HG03196 (cell line): ENCODE measurements around the gene RPN2.
"Not testable (repeated sequence)": the region's sequence is repeated elsewhere in the genome, so short reads cannot be mapped to it uniquely, and the experiment has no call there.

ENCODE experiments used
- ATAC-seq: cut with Tn5 transposase; IDR thresholded peaks from one replicate; pipeline ENCODE4 v1.9.1; 2021; ENCODE audit not compliant: unreplicated experiment

RPN2 gene

GRCh38 chr20:37178839-37179682 is at the start of gene RPN2, which contains the start of gene MROH8:
RPN2 (plus strand) TSS chr20:37179330; CDS start chr20:37179357, 27 bp downstream.
MROH8 (minus strand) TSS chr20:37179548.
- peak; percentile 87 for ATAC-seq

- no peak for ATAC-seq
Observed at GRCh38 chr20:37131486-37131885, 47.6 kb upstream of the RPN2 start.

DNA sequence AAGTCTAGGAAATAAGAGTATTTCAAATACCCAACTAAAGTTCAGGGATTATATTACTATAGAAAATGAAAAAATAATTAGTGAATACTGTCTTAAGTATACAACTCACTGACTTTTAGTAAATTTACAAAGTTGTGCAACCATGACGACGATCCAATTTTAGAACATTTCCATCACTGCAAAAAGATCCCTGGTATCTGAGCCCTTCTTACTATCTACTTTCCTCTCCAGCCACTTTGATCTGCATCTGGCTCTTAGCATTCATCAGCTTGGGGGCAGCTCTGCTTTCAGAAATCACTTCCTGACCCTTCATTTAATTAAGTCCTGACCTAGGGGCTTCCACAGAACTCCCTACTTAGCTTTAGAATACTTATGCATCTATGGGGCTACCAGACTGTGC is 45.2 kb upstream of the RPN2 start:
- ATAC-seq = no peak

GRCh38 chr20:37137547-37137946 is 41.6 kb upstream of the RPN2 start:
- ATAC-seq = no peak

DNA sequence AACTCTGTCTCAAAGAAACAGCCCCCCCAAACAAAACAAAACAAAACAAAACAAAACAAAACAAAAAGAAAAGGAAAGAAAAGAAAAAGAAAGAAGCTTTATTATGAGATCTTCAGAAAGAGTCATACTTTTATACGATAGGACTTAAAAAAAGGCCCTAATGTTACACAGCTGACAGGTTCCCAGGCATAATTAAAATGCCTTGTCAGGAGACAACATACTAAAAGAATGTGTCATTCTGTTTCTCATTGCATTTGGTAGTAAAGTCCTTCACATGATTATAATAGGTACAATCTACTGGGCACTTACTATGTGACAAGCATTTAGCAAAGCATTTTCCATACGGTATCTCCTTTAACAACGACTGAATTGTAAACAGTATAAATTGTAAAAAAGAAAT is 36.4 kb upstream of the RPN2 start:
- no peak for ATAC-seq

DNA sequence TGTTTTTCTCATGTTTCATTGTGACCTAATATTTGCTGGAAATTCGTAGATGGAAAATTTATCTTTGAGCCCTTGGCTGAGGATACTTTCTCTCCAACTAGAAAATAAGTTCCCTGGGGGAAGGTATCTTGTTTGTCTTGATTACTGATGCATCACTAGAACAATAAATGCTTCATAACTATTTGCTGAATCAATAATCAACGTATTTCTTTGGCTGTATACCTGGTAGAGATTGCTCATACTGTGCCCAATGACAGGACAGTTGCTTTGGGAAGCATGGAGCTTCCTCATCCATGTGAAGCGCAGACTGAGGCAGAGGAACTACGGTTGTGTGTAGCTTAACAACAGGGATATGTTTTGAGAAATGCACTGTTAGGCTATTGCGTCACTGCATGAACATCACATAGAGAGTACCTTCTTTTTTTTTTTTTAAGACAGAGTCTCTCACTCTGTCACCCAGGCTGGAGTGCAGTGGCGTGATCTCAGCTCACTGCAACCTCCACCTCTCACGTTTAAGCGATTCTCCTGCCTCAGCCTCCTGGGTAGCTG is 34.2 kb upstream of the RPN2 start:
- ATAC-seq = no peak

GRCh38 chr20:37147250-37147649 is 31.9 kb upstream of the RPN2 start:
- no peak for ATAC-seq

DNA sequence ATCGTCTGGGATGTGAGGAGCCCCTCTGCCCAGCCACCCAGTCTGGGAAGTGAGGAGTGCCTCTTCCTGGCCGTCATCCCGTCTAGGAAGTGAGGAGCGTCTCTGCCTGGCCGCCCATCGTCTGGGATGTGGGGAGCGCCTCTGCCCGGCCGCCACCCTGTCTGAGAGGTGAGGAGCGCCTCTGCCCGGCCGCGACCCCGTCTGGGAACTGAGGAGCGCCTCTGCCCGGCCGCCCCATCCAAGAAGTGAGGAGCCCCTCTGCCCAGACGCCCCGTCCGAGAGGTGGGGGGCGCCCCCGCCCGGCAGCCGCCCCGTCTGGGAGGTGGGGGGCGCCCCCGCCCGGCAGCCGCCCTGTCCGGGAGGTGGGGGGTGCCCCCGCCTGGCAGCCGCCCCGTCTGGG is 28.3 kb upstream of the RPN2 start:
- not testable (repeated sequence) for ATAC-seq

DNA sequence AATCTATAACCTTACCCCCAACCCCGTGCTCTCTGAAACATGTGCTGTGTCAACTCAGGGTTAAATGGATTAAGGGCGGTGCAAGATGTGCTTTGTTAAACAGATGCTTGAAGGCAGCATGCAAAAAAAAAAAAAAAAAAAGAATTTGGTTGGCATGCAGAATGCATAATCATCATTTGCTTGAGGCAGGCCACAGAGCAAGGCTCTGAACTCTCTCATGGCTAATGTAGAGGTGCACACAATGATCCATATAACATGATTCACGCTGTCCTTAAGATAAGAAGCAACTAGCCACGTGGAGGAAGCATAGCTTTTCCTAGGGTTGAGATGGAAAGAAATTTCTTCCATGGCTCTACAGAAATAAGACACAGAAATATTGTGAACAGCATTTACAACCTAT is 27.6 kb upstream of the RPN2 start:
- ATAC-seq = no peak

GRCh38 chr20:37152284-37152683 is 26.8 kb upstream of the RPN2 start:
- ATAC-seq = no peak

- ATAC-seq = no peak
Observed at GRCh38 chr20:37154684-37155298, 24.3 kb upstream of the RPN2 start.

DNA sequence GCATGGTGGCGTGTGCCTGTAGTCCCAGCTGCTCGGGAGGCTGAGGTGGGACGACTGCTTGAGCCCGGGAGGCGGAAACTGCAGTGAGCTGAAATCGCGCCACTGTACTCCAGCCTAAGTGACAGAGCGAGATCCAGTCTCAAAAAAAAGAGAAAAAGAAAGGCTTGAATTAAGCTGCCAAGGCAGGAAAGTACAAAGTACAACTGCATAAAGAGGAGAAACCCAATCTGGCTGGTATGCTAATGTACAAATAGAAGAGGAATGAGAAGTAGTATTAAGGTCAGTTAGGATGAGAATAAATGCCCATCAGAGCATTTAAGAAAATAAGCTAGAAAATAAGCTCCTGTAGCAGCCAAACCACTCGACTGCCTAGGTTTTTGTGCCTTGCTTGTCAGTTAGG is 23.1 kb upstream of the RPN2 start:
- no peak for ATAC-seq

- ATAC-seq = no peak
Observed at GRCh38 chr20:37158248-37158647, 20.9 kb upstream of the RPN2 start.

DNA sequence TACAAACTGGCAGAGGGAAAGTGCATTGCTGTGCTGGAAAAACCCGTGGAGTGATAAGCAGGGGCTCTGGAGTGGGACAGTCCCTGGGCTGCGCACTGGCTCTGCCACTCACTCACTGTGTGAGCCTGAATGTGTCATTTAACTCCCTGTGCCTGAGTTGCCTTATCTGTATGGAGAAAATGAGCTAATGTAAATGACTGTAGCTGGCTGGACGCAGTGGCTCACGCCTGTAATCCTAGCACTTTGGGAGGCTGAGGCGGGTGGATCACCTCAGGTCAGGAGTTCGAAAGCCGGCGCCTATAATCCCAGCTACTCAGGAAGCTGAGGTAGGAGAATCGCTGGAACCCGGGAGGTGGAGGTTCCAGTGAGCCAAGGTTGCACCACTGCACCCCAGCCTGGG is 18.4 kb upstream of the RPN2 start:
- ATAC-seq = no peak

DNA sequence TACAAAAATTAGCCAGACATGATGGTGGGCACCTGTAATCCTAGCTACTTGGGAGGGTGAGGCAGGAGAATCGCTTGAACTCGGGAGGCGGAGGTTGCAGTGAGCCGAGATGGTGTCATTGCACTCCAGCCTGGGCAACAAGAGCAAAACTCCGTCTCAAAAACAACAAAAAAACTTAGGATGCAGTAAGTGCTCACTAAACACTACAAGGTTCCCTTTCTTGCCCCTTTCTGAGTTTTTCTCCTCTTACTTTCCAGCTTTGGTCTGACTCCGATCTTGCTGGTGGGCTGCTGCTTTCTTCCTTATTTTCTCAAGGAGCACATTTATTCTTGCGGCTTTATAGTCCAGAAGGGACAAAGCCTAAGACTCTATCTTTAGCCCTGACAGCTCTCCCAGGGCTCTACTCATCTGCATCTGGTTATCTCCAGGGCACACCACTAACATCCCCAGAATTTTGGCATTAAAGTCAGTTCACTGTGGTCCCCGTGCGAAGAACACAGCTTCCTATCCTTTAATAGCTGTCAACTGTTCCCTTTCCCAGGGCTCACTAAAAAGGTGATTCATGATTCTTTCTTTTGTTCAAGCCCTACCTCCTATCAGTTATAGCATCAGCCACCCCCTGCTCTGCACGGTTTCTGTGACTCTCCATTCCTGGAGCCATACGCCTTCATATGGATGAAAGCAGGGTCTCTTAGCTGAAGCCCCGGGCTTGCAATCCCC is 17.1 kb upstream of the RPN2 start:
- ATAC-seq = no peak

DNA sequence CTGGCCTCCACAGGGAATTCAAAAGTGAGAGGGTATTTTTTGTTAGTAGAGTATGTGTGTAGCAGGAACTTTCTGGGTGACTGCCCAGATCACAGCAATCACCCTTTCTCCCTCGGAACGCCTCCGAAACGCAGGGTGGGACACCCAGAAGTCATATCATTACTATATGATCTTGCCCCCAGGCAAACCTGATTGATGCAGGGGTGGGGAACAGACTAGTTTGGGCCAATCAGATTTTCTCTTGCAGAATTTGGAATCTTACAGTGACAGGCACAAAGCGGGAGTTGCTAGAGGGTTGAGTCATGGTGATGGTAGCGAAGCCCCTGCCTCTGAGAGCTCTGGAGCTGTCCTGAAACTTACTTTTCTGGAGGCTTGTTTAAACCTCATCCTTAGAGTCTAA is 16.5 kb upstream of the RPN2 start:
- ATAC-seq = no peak

- no peak for ATAC-seq
Observed at GRCh38 chr20:37163832-37164554, 15.1 kb upstream of the RPN2 start.

DNA sequence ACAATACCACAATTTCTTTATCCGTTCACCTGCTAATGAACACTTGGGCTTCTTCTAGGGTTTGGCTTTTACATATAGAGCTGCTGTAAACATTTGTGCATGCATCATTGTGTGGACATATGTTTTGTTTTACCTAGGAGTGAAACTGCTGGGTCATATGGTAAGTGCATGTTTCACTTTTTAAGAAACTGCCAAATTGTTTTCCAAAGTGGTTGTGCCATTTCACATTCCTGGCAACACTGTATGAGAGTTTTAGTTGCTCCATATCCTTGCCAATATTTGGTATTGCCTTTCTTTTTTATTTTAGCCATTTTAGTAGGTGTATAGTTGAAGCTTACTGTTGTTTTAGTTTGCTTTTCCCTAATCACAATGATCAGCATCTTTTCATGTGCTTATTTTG is 14.1 kb upstream of the RPN2 start:
- no peak for ATAC-seq

- ATAC-seq = no peak
Observed at GRCh38 chr20:37166867-37167266, 12.3 kb upstream of the RPN2 start.

DNA sequence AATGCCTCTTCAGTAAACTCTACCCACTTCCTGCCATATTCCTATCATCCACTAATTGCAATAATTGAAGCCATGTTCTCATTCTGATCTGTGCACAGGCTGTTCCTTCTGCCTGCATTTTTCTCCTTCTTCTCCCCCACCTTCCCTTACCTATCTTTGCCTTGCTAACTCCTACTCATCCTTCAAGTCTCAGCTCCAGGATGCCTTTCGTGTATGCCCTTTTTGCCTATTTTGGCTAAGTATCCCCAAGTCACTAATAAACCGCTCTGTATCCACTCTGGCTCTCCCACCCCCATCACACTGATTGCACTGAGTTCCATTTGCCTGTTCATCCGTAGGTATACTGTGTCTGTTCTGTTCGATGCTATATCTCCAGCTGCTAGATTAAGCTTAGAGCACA is 6.3 kb upstream of the RPN2 start:
- ATAC-seq = no peak
